Measurements from ENCODE around the gene MRM1.

DNA sequence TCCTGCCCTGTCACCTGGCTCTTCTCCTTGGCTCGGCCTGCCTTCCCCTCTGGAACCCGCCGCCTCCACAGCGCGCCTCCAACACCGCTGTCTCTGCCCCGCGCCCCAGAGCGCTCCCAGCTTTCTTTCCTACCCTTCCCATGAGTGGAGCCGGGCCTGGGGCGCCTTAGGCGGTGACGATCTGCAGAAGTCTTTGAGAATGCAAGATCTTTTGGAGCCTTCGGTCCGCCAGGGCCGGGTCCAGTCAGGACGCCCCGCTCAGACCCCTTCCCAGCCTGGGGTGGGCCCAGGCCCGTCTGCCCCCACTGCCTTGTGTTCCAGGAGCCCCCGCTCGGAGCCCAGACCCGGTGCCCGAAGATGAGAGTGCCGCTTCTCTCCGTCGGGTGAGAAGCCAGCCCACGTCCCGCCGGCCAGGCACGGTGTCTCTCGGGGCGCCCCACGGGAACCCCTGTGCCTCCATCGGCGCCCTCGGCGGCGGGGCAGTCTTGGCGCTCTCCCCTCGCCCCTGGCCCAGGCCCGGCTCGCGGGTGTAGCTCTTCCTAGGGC lies 40.0 kb downstream of the MRM1 start:
- TF ChIP-seq CTCF (IDR thresholded peaks at IDR 0.05) (no peak), MAX (IDR thresholded peaks at IDR 0.05) (no peak), POLR2AphosphoS2 (conservative IDR thresholded peaks at IDR 0.05; ENCODE audit: low read length) (no peak), TFCP2L1 (CRISPR knock-in tag; IDR thresholded peaks at IDR 0.05) (no peak), CHD4 (IDR thresholded peaks at IDR 0.05; ENCODE audit: borderline replicate concordance) (no peak), USF2 (IDR thresholded peaks at IDR 0.05) (no peak), POLR2A (IDR thresholded peaks at IDR 0.05; ENCODE audit: low read length) (no peak), HDAC2 (IDR thresholded peaks at IDR 0.05) (no peak), CEBPB (IDR thresholded peaks at IDR 0.05) (no peak), JUNB (IDR thresholded peaks at IDR 0.05) (no peak), JUN (IDR thresholded peaks at IDR 0.05) (no peak), RCOR1 (IDR thresholded peaks at IDR 0.05; ENCODE audit: low read depth, low read length) (no peak), PHF8 (IDR thresholded peaks at IDR 0.05; ENCODE audit: borderline replicate concordance, low read depth) (no peak)
